ENCODE results near the gene GPR183.

GPR183 gene

GRCh38 chr13:99307247-99307646 lies at the start of gene GPR183:
GPR183 (minus strand) TSS chr13:99307399; CDS start chr13:99296145, 11,254 bp downstream.
- DNase-seq (ENCODE audit: low read depth), result no peak

GRCh38 chr13:99356262-99357091 lies 49.3 kb upstream of the GPR183 start:
- DNase-seq (ENCODE audit: low read depth), result no peak

GRCh38 chr13:99356012-99356261 lies 48.7 kb upstream of the GPR183 start:
- no peak for DNase-seq (ENCODE audit: low read depth)

GRCh38 chr13:99355267-99356011 lies 48.2 kb upstream of the GPR183 start:
- DNase-seq (ENCODE audit: low read depth), result no peak

GRCh38 chr13:99354371-99354951 lies 47.3 kb upstream of the GPR183 start:
- no peak for DNase-seq (ENCODE audit: low read depth)

GRCh38 chr13:99353836-99354235 lies 46.6 kb upstream of the GPR183 start:
- DNase-seq (ENCODE audit: low read depth), result no peak

GRCh38 chr13:99353246-99353600 lies 46.0 kb upstream of the GPR183 start:
- DNase-seq (ENCODE audit: low read depth), result no peak

- no peak for DNase-seq (ENCODE audit: low read depth)
Measured at GRCh38 chr13:99352351-99353245, 45.4 kb upstream of the GPR183 start.

- DNase-seq (ENCODE audit: low read depth), result no peak
Measured at GRCh38 chr13:99351772-99352171, 44.6 kb upstream of the GPR183 start.

GRCh38 chr13:99350191-99350590 lies 43.0 kb upstream of the GPR183 start:
- no peak for DNase-seq (ENCODE audit: low read depth)

GRCh38 chr13:99347911-99348451 lies 40.8 kb upstream of the GPR183 start:
- no peak for DNase-seq (ENCODE audit: low read depth)

- no peak for DNase-seq (ENCODE audit: low read depth)
Measured at GRCh38 chr13:99347335-99347878, 40.2 kb upstream of the GPR183 start.

- DNase-seq (ENCODE audit: low read depth), result no peak
Measured at GRCh38 chr13:99346335-99347042, 39.3 kb upstream of the GPR183 start.

GRCh38 chr13:99345345-99345744 lies 38.1 kb upstream of the GPR183 start:
- no peak for DNase-seq (ENCODE audit: low read depth)

- no peak for DNase-seq (ENCODE audit: low read depth)
Measured at GRCh38 chr13:99344610-99345208, 37.5 kb upstream of the GPR183 start.

GRCh38 chr13:99342723-99343315 lies 35.6 kb upstream of the GPR183 start:
- no peak for DNase-seq (ENCODE audit: low read depth)

GRCh38 chr13:99341969-99342722 lies 34.9 kb upstream of the GPR183 start:
- no peak for DNase-seq (ENCODE audit: low read depth)

- DNase-seq (ENCODE audit: low read depth), result no peak
Measured at GRCh38 chr13:99340638-99341037, 33.4 kb upstream of the GPR183 start.

GRCh38 chr13:99339736-99340397 lies 32.7 kb upstream of the GPR183 start:
- no peak for DNase-seq (ENCODE audit: low read depth)
